Retina (tissue), 1 donor: ENCODE results near the gene WDR19.
A peak's percentile ranks its signal among the peaks of the same experiment; 100 is the strongest.
"Not testable (repeated sequence)": the region's sequence is repeated elsewhere in the genome, so short reads cannot be mapped to it uniquely, and the experiment has no call there.

ENCODE experiments used
- DNase-seq: peaks from one replicate; pipeline ENCODE4 v3.0.0-alpha.2; 2016

Gene WDR19

DNA sequence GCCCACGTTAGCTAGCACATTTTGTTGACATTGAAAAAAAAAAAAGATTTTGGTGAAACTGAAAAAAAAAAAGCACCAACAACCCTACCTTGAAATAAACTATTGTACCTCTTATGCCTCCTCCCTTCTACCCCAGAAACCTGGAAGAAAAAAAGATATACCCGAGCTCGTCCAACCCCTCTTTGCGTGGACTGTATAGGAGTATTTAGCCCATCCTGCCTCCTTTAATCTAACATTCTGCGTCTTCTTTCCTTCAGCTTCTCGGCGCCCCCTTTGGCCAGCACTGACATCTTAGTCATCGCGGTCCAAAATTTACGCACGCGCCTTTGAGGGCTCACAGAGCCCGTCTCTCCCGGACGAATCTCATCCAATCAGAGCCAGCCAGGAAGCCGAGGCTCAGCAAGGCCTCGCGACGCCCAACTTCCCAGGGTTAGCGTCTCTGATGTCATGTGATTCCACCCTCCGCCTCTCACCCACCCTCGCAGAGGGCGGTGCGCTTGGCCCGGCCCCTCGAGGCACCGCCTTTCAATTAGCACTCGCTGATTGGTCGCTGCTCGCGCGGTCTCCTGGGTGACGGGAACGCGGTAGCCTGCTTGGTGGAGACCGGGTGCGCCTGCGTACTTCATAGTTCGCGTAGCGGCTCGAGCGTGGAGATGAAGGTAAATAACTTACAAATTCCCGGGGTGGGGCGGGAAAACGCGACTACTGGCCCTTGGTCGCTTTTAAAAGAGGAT is at the start of gene WDR19:
TSS of gene WDR19 (plus strand) at position 625 of the 734 bp plus-strand sequence. CDS start at position 654, 29 bp downstream.
- DNase-seq: peak; percentile 97

DNA sequence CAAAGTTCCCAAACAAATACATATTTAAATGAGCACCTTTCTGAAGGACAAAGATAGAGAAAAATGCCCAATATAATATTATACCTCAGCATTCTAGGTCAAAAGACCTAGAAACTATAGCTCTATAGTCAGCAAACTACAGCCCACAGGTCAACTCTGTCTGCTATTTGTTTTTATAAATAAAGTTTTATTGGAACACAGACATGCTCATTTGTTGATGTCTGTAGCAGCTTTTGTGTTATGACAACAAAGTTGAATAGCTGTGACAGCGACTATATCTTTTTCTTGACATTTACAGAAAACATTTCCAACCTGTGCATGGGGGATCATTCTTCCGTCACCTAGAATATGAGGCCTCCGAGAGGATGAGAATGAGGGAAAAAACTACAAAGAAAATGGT is 48.7 kb upstream of the WDR19 start:
- no peak for DNase-seq

DNA sequence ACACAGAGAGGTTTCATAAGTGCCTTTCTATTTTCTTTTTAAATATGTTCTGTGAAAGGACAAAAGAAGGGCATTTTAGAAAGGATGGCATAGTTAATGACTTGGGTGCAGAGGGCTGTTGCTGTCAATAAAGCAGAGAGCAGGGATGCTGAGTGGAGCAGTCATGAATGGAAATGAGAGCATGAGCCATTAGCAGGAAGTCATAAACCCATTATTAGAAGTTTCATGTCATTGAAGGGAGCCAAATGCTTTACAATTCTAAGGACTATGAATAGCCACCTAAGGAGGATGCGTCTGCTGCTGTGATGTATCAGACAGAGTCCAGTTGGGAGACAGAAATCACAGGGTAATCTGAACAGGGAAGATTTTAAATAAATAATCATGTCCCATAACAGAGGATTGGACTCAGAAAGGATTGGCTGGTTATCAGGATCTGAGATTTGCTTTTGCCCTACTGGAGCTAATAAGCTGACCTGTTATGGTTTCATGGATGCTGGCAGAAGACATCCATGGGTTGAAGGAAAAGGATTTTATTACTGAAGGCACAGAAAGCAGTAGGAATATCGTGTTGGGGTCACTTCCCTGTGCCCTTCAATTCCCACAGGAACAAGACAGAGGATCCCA is 47.5 kb upstream of the WDR19 start:
- DNase-seq: no peak

DNA sequence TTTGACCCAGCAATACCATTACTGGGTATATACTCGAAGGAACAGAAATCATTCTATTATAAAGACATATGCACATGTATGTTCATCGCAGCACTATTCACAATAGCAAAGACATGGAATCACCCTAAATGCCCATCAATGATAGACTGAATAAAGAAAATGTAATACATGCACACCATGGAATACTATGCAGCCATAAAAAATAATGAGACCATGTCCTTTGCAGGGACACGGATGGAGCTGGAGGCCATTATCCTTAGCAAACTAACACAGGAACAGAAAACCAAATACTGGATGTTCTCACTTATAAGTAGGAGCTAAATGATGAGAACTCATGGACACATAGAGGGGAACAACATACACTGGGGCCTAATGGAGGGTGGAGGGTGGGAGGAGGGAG is 44.1 kb upstream of the WDR19 start:
- not testable (repeated sequence) for DNase-seq

DNA sequence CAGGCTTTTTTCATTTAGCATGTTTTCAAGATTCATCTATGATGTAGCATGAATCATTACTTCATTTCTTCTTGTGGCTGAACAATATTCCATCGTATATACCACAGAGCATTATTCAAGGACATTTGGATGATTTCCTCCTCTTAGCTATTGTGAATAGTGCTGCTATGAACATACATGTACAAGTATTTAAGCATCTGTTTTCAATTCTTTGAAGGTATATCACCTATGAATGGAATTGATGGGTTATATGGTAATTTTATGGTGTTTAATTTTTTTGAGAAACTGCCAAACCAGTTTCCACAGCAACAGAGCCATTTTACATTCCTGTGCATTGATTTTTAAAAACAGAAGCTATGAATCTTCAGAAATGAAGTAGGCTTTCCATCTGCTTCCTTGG is 36.1 kb upstream of the WDR19 start:
- no peak for DNase-seq

DNA sequence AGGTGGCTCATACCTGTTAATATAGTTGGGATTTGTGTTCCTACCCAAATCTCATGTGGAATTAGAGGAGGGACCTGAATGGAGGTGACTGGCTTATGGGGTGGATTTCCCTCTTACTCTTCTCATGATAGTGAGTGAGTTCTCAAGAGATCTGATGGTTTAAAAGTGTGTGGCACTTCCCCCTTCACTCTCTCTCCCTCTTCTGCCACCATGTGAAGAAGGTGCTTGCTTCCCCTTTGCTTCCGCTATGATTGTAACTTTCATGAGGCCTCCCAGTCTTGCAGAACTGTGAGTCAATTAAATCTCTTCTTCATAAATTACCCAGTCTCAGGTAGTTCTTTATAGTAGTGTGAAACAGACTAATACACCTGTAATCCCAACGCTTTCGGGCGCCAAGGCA is 28.3 kb upstream of the WDR19 start:
- DNase-seq: no peak

DNA sequence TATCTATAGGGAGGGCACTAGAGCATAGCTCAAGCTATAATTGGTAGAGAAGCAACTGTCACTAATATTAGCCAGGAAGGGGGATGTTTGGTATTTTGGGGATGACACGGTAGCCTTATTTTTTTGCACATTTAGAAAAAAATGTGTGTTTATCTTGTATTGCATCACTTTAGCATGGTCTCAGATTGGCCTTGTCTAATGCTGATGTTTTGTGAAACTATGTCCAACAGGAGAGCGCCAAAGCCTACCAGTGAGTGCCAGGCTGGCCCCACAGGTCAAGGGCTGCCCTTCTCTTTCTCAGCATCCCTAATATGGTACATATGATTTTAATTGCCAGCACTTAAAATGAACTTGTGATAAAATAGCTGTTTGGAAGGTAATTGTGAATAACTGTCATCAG is 24.8 kb upstream of the WDR19 start:
- no peak for DNase-seq

DNA sequence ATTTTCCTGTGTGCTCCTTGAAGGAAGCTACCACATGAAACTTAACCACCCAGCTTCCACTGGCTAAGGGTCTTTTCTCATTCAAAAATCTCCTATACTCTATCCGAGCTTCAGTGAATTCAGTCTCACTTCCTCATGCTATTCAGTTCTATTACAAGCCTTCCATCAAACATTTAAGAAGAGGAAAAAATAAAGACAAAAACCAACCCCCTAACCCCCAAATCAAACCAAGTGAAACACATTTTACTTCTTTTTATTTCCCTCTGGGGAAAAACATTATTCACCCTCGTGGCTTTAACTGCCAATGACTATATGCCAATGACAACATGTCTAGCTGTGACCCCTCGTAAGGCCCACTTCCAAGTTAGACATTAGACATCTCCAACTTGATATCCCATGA is 16.2 kb upstream of the WDR19 start:
- DNase-seq: no peak

DNA sequence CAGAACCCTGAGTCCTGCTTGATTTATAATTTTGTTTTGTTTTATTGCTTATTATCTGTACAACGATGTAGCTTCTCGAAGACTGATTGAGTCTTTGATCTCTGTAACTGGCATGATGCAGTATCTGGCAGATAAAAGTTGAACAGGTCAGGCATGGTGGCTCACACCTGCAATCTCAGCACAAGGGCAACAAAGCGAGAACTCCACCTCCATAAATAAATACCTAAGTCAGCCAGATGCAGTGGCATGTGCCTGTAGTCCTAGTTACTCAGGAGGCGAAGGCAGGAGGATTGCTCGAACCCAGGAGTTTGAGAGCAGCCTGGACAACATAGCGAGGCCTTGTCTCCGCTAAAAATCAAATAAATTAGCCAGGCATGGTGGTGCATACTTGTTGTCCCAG is 15.7 kb upstream of the WDR19 start:
- DNase-seq: no peak

DNA sequence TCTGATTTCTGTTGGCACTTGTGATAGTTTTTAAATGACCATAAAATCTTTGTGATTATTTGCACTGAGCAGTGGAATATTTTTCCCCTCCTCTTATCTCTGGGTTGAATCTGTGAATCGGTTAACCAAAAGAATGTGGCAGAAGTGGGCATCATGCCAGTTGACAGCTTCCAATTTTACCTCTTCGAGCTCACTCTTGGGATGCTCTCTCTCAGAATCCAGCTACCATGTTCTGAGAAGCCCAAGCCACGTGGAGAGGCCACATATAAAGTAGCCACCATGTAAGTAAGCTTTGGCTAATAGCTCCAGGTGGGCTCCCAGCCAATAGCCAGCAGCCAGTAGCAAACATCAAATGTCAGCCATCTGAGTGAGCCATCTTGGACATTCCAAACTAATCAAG is 12.9 kb upstream of the WDR19 start:
- no peak for DNase-seq

DNA sequence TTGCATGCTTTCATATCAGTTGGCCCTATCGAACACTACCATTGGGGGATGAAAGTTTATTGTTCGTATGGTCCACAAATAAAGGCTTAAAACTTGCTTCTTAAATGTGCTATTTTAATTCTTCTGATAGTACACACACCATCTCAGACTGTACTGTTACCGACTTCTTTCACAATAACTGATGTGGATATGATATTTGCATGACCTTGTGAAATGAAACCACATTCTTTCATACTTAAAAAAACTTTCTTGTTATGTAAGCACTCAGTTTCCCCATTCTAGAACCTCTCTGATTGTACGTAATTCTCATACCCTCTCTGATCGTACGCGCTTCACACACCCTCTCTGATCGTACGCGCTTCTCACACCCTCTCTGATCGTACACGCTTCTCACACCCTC is 12.0 kb upstream of the WDR19 start:
- DNase-seq: no peak

DNA sequence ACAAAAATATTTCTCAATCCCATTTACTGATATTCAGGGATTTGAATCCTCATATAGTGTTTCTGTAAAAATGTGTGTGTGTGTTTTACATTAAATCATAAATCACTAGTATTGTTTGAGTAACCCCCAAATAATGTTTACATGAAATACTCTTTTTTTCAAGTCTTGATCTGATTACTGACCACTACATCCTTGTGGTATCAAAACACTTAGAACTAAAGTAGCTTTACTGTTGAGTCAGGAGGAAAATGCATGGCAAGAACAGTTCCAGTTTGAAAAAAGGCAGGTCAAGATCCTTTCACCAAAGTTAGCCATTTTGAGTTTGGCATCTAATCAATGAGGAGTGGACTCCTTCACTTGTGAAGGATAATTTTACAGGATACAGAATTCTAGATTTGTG is 3.6 kb upstream of the WDR19 start:
- DNase-seq: no peak

DNA sequence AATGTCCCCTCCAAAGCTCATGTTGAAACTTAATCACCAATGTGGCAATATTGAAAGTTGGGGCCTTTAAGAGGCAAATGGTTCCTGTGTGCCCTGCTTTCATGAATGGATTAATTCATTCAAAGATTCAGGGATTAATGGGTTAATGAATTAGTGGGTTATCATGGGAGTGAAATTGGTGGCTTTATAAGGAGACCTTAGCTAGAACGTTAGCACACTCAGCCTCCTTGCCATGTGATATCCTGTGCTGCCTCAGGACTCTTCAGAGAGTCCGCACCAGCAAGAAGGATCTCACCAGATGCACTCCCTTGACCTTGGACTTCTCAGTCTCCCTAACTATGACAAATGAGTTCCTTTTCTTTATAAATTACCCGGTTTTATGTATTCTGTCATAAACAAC is 2.6 kb upstream of the WDR19 start:
- DNase-seq: no peak

DNA sequence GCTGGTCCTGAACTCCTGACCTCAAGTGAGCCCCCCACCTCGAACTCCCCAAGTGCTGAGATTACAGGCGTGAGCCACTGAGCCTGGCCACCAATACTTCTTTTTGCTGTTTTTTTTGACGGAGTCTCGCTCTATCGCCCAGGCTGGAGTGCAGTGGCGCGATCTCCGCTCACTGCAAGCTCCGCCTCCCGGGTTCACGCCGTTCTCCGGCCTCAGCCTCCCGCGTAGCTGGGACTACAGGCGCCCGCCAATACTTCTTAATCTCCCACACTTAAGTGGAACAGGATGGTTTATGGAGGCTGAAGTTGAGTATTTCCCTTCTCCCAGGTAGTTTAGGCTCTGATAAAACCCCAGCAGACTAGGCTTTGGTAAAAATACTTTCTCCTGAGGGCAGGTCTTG is 1.7 kb upstream of the WDR19 start:
- DNase-seq: not testable (repeated sequence)

DNA sequence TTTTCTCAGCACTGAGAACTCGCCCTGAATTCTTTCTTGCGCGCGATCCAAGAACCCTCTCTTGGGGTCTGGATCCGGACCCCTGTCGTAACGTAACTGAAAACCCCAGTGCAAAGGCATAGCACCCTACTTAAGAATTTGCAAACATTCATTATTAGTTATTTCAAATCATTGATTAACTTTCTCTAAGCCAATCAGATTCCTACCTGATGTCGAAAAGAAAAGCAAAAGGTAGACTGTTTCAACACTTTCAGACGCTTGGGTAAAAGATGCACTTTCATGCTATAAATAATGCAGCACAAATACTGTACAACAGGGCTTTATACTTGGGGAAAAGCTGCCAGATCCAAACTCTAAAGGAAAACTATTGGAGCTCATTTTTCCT is 817 bp upstream of the WDR19 start:
- no peak for DNase-seq

DNA sequence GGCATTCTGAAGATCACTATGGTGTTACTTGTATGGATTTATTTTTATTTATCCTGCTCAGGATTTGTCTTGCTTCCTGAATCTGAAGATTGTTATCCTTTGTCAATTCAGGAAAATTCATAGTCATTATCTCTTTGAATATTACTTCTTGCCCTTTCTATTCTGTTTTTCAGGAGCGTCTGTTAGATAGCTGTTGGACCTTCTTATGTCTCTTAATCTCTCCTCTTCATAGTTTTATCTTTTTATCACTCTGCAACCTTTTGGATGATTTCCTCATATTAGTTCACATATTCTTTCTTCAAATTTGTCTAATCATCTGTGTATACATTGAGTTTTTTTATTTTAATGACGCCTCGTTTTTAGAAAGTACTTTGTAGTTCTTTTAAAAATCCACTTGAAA is 19.6 kb downstream of the WDR19 start:
- DNase-seq: no peak

DNA sequence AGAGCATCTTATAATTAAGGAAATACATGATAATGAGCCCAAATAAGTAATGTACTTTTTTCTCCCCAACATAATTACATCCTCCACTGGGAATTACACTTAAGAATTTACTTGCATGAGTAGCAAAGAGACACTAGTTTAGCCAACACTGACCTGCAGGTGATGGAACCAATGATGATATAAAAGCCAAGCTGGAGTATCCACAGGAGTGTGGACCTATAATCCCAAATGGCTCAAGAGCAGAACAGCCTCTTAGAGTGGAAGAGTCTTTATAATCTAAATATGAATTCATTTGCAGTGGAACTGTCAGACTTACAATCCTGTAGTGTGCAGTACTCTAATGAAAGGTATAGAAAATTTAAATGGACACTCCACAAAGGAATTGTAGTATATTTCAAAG is 22.2 kb downstream of the WDR19 start:
- DNase-seq: no peak

DNA sequence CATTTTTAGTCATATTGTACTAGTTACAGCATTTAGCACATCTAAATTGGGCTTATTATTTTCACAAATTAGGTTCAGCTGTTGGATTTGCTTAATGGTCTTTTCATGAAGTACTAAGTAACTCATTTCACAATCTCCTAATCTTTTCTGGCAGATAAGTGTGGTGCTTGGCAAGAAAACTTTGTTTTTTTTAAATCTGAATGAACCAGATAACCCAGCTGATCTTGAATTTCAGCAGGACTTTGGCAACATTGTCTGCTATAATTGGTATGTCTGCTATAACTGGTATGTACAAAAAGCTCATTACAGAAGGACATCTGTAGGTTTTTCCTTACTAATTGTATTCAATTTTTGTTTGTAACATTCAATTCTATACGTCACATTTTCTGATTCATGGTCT is 22.7 kb downstream of the WDR19 start:
- no peak for DNase-seq

DNA sequence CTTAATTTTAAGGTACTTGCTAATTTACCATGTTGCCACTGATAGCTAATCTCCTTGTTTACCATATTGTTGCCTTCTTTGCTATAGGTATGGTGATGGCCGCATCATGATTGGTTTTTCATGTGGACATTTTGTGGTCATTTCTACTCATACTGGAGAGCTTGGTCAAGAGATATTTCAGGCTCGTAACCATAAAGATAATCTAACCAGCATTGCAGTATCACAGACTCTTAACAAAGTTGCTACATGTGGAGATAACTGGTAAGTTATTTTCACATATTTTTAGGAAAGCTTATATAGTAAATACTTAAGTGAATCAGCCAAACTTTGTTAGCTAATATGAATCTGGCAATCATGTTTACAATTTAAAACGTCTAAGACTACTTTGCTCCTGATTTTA is 23.1 kb downstream of the WDR19 start:
- no peak for DNase-seq

DNA sequence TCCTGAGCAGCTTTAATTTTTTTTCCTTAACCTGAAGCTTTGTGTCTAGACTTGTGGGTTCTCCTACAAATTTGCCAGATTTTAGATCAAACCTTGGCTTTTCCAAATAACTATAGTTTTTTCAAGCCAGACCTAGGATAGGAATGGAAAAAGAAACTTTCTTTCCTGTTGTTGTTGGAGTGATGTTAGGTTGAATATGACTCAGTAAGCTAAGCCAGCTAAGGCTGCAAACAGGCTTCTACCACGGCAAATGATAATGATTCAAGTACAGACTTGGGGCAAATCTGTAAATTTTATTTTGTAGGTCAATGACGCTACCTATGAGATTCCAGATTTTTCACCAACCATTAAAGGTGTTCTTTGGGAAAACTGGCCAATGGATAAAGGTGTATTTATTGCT is 45.6 kb downstream of the WDR19 start:
- no peak for DNase-seq

DNA sequence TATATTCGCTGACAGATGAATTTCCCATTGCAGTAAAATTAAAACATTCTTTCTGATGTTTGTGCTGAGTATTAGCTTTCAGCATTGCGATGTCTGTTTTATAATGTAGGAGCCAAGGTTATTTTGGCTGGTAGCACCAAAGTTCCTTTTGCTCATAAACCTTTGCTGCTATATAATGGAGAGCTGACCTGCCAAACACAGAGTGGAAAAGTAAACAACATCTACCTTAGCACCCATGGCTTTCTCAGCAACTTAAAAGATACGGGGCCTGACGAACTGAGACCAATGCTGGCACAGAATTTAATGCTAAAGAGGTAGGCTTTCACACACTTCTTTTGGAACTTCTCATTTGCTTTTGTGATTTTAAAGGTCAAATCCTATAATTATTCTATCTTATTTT is 46.0 kb downstream of the WDR19 start:
- DNase-seq: no peak

DNA sequence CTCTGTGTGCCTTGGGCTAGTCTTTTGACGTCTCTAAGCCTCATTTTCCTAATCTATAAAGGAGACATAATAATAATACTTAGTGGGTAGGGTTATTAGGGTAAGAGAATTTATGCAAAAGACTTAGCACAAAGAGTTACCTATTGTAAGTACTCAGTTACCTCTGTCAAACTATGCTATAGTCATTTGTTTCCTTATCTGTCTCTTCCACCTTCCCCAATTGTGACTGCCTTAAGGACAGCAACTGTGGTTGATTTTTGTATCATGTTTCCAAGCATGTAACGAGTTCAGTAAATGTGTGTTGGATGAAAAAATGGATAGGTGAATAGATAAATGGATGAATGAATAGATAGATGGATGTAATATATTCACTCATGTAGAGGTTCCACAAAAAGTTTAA is 48.1 kb downstream of the WDR19 start:
- DNase-seq: no peak

DNA sequence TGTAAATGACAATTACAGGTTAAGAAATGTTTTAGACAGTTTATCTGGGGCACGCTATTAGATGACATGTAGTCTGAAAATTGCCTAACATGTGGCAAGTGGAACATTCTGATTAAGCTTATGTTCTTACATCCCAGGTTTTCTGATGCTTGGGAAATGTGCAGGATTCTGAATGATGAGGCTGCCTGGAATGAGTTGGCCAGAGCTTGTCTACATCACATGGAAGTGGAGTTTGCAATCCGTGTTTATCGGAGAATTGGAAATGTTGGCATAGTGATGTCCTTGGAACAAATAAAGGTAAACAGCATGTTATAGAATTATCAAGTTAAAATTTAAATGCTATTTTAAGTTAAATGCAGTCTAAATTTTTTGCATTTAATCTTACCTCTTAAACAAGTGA is 49.3 kb downstream of the WDR19 start:
- DNase-seq: no peak

DNA sequence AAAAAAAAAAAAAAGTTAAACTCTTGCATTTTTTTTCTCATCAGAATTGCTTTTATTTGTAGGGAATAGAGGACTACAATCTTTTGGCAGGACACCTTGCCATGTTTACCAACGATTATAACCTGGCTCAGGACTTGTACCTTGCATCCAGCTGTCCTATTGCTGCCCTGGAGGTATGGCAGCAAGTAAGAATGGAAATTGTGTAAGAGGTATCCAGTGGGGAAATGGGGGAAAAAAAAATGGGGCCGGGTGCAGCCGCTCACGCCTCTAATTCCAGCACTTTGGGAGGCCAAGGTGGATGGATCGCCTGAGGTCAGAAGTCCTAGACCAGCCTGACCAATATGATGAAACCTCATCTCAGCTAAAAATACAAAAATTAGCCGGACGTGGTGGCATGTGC is 49.8 kb downstream of the WDR19 start:
- no peak for DNase-seq

DNA sequence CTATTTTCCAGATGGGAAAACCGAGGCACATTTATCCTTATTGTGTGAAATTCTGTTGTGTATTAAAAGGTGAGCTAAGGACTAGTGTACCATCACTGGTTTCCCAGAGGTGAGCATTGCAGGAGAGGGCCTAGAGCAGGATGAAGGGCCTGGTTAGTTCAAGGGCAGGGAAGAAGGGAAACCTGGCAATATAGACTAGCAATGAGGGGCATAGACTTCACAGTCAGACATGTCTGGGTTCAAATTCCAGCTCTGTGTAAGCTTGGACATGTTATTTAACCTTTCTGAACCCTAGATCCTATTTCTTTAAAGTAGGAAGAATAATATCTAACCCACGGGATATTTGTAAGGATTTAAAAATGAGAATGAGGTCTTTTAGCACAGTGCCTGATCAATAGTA is 50.8 kb downstream of the WDR19 start:
- no peak for DNase-seq
